Nephron progenitor cell (in vitro differentiated cells): ENCODE data around the gene KHNYN.
"Not testable (repeated sequence)": the region's sequence is repeated elsewhere in the genome, so short reads cannot be mapped to it uniquely, and the experiment has no call there.

Experiments used
- DNase-seq: peaks from one replicate; pipeline ENCODE4 v3.0.0; 2021
- H3K27ac Mint-ChIP-seq: 2 replicates; pipeline ENCODE4 v1.8.0; 2021; ENCODE audit warnings: mild to moderate bottlenecking, moderate library complexity, mixed read lengths
- H3K27me3 Mint-ChIP-seq: 2 replicates; pipeline ENCODE4 v1.8.0; 2021; ENCODE audit warnings: mild to moderate bottlenecking, low read depth, mixed read lengths; ENCODE audit not compliant: poor library complexity
- H3K36me3 Mint-ChIP-seq: 2 replicates; pipeline ENCODE4 v1.8.0; 2021; ENCODE audit warnings: low read depth, mixed read lengths
- H3K4me1 Mint-ChIP-seq: 2 replicates; pipeline ENCODE4 v1.8.0; 2021; ENCODE audit warnings: mixed read lengths
- H3K4me3 Mint-ChIP-seq: 2 replicates; pipeline ENCODE4 v1.8.0; 2021; ENCODE audit warnings: mild to moderate bottlenecking, moderate library complexity, mixed read lengths
- H3K9me3 Mint-ChIP-seq: 2 replicates; pipeline ENCODE4 v1.8.0; 2021; ENCODE audit warnings: mild to moderate bottlenecking, moderate library complexity, mixed read lengths
- CTCF ChIP-seq: fragments of 200-600 bp; sonication (generic); IDR thresholded peaks from 2 replicates; pipeline ENCODE4 v1.5.0; 2021; ENCODE audit warnings: antibody characterized with exemption

The KHNYN gene

GRCh38 chr14:24463884-24464785 is 34.4 kb downstream of the KHNYN start:
- peaks cover 2% of the 10 kb centered on the region for H3K27me3 Mint-ChIP-seq
- TF ChIP-seq CTCF, result no peak
- no peaks in the 10 kb centered on the region for H3K4me1 Mint-ChIP-seq
- H3K36me3 Mint-ChIP-seq, result peaks cover 22% of the 10 kb centered on the region
- no peaks in the 10 kb centered on the region for H3K9me3 Mint-ChIP-seq
- no peak for DNase-seq
- no peak overlapping the region for H3K4me3 Mint-ChIP-seq
- H3K27ac Mint-ChIP-seq, result no peak overlapping the region

- TF ChIP-seq CTCF, result no peak
Measured at GRCh38 chr14:24465368-24465767, 35.6 kb downstream of the KHNYN start.

GRCh38 chr14:24465805-24466204 is 36.1 kb downstream of the KHNYN start:
- no peaks in the 10 kb centered on the region for H3K4me1 Mint-ChIP-seq
- peaks cover 2% of the 10 kb centered on the region for H3K27me3 Mint-ChIP-seq
- peaks cover 10% of the 10 kb centered on the region for H3K9me3 Mint-ChIP-seq
- no peak for DNase-seq
- peaks cover 18% of the 10 kb centered on the region for H3K36me3 Mint-ChIP-seq
- H3K4me3 Mint-ChIP-seq, result no peak overlapping the region
- TF ChIP-seq CTCF, result no peak
- H3K27ac Mint-ChIP-seq, result no peak overlapping the region

More at GRCh38 chr14:24465368-24465767, 35.6 kb downstream of the KHNYN start:
- Mint-ChIP-seq H3K4me3 (no peak overlapping the region), H3K36me3 (peaks cover 18% of the 10 kb centered on the region), H3K27ac (no peak overlapping the region), H3K4me1 (no peaks in the 10 kb centered on the region), H3K27me3 (peaks cover 2% of the 10 kb centered on the region), H3K9me3 (peaks cover 5% of the 10 kb centered on the region)
- no peak for DNase-seq

GRCh38 chr14:24470450-24470849 is 40.7 kb downstream of the KHNYN start:
- not testable (repeated sequence) for DNase-seq, H3K4me3 Mint-ChIP-seq, H3K27ac Mint-ChIP-seq, H3K27me3 Mint-ChIP-seq, H3K4me1 Mint-ChIP-seq
- H3K9me3 Mint-ChIP-seq, result peaks cover 20% of the 10 kb centered on the region
- H3K36me3 Mint-ChIP-seq, result peaks cover 27% of the 10 kb centered on the region

- DNase-seq, result no peak
- Mint-ChIP-seq H3K4me1 (no peaks in the 10 kb centered on the region), H3K27me3 (peaks cover 1% of the 10 kb centered on the region), H3K27ac (no peak overlapping the region), H3K4me3 (no peak overlapping the region), H3K36me3 (peaks cover 27% of the 10 kb centered on the region), H3K9me3 (peaks cover 20% of the 10 kb centered on the region)
- TF ChIP-seq CTCF, result no peak
Measured at GRCh38 chr14:24473211-24473610, 43.5 kb downstream of the KHNYN start.

GRCh38 chr14:24475261-24475660 is 45.5 kb downstream of the KHNYN start:
- no peak overlapping the region for H3K27ac Mint-ChIP-seq
- no peak for TF ChIP-seq CTCF
- peaks cover 16% of the 10 kb centered on the region for H3K9me3 Mint-ChIP-seq
- peaks cover 5% of the 10 kb centered on the region for H3K27me3 Mint-ChIP-seq
- DNase-seq, result no peak
- peaks cover 33% of the 10 kb centered on the region for H3K36me3 Mint-ChIP-seq
- H3K4me1 Mint-ChIP-seq, result no peaks in the 10 kb centered on the region
- H3K4me3 Mint-ChIP-seq, result no peak overlapping the region

- not testable (repeated sequence) for H3K4me3 Mint-ChIP-seq, H3K36me3 Mint-ChIP-seq, H3K4me1 Mint-ChIP-seq, H3K27ac Mint-ChIP-seq, DNase-seq, H3K9me3 Mint-ChIP-seq, H3K27me3 Mint-ChIP-seq
Measured at GRCh38 chr14:24479999-24480398, 50.2 kb downstream of the KHNYN start.
